K562 (cell line): ENCODE results near the gene ZNF276. TPM values are rescaled to one million over a fixed set of nuclear protein-coding genes. Genes with fewer than 3 reads are reported as not detected.
A peak's percentile ranks its signal among the peaks of the same experiment; 100 is the strongest.

ENCODE experiments used
- CREM ChIP-seq: IDR thresholded peaks from 2 replicates; pipeline ENCODE4 v1.6.1; 2014; ENCODE audit warnings: antibody characterized with exemption, low read depth
- FOXP1 ChIP-seq: sonication (generic); formaldehyde crosslinking; IDR thresholded peaks from 2 replicates; pipeline ENCODE4 v1.8.0; 2022; ENCODE audit warnings: mild to moderate bottlenecking, missing genetic modification reagents
- HDAC8 ChIP-seq: fragments of 450-650 bp; IDR thresholded peaks from 2 replicates; pipeline ENCODE4 v1.6.1; 2016; ENCODE audit warnings: mild to moderate bottlenecking, missing genetic modification characterization, moderate library complexity, missing compliant biosample characterization
- HDGF ChIP-seq: fragments of 450-650 bp; IDR thresholded peaks from 2 replicates; pipeline ENCODE4 v1.6.1; 2016
- IFI16 ChIP-seq: fragments of 250-450 bp; sonication (Bioruptor Pico); IDR thresholded peaks from 2 replicates; pipeline ENCODE4 v2.1.2; 2022; ENCODE audit warnings: mild to moderate bottlenecking, inconsistent platforms
- KLF13 ChIP-seq: fragments of 450-650 bp; IDR thresholded peaks from 2 replicates; pipeline ENCODE4 v1.6.1; 2016; ENCODE audit warnings: missing genetic modification characterization, low read depth, mild to moderate bottlenecking, missing compliant biosample characterization, moderate library complexity, borderline replicate concordance
- NCOR1 ChIP-seq: fragments of 450-650 bp; IDR thresholded peaks from 2 replicates; pipeline ENCODE4 v1.6.1; 2016; ENCODE audit warnings: mild to moderate bottlenecking, moderate library complexity
- PRDM10 ChIP-seq: fragments of 450-650 bp; IDR thresholded peaks from 2 replicates; pipeline ENCODE4 v1.6.1; 2018; ENCODE audit not compliant: partially characterized antibody
- SOX6 ChIP-seq: fragments of 450-650 bp; IDR thresholded peaks from 2 replicates; pipeline ENCODE4 v1.6.1; 2014; ENCODE audit warnings: mild to moderate bottlenecking
- TAF7 ChIP-seq: fragments of 450-650 bp; IDR thresholded peaks from 2 replicates; pipeline ENCODE4 v1.6.1; 2016; ENCODE audit warnings: missing genetic modification characterization, missing compliant biosample characterization
- TGIF2 ChIP-seq: sonication (generic); formaldehyde crosslinking; IDR thresholded peaks from 2 replicates; pipeline ENCODE4 v1.8.1; 2022; ENCODE audit warnings: mild to moderate bottlenecking, missing genetic modification reagents, moderate library complexity
- ZNF24 ChIP-seq: fragments of 450-650 bp; IDR thresholded peaks from 2 replicates; pipeline ENCODE4 v1.6.1; 2016
- polyA plus RNA-seq, 8 experiments: library from polyadenylated mRNA; depleted of rRNA in 4 of 8; stranded (reverse) in 5 of 8; unstranded in 3 of 8; fragments of >200 nt; fragmentation: Nextera tagmentation in 2 of 8; fragmentation: Illumina TruSeq in 1 of 8; extraction: Ambion mirVana in 2 of 8; extraction: Trizol in 1 of 8; gene quantifications; 2 replicates each; pipeline versions ENCODE4 v1.2.1 to v1.2.3, GENCODE V29; 2011 to 2014; ENCODE audit warnings: inconsistent platforms in 1 of 8, missing spikeins in 1 of 8
- total RNA-seq, 7 experiments: library from RNA; depleted of rRNA in 6 of 7; stranded (reverse); fragments of >200 nt in 6 of 7; fragmentation: Illumina TruSeq in 2 of 7; extraction: Trizol in 2 of 7; gene quantifications; 2 replicates each; pipeline versions ENCODE4 v1.2.1 to v1.2.3, GENCODE V29; 2011 to 2021; ENCODE audit warnings: low replicate concordance in 1 of 7
- TF ChIP-seq, protein P1 (sequence below): fragments of 450-650 bp; IDR thresholded peaks from 2 replicates; pipeline ENCODE4 v1.6.1; 2017; ENCODE audit warnings: antibody characterized with exemption, mild to moderate bottlenecking
- TF ChIP-seq, protein P2 (sequence below): sonication (generic); formaldehyde crosslinking; IDR thresholded peaks from 2 replicates; pipeline ENCODE4 v1.9.0; 2022; ENCODE audit warnings: mild to moderate bottlenecking, missing genetic modification reagents
- TF ChIP-seq, protein P3 (sequence below): fragments of 450-650 bp; conservative IDR thresholded peaks from 2 replicates; pipeline ENCODE4 v1.6.1; 2016; ENCODE audit warnings: missing genetic modification characterization, low read depth, mild to moderate bottlenecking, missing compliant biosample characterization, moderate library complexity
- TF ChIP-seq, protein P4 (sequence below), 2 experiments: IDR thresholded peaks; 2 replicates each; pipeline ENCODE4 v1.6.1; 2011; ENCODE audit warnings: borderline replicate concordance in 1 of 2, control low read depth in 1 of 2, low read depth in 1 of 2, low read length in 1 of 2, mild to moderate bottlenecking in 1 of 2, mixed read lengths in 1 of 2, moderate library complexity in 1 of 2; ENCODE audit not compliant: insufficient read depth in 1 of 2, insufficient read length in 1 of 2, poor library complexity in 1 of 2, severe bottlenecking in 1 of 2; ENCODE audit errors: extremely low read depth in 1 of 2

The ZNF276 gene
- total and polyA plus RNA-seq, 9 of the 15 experiments (the other 6 are each of a cell fraction or from before 2014, with no cell fraction given): 0.49 to 43.9 (median 15.8) TPM

- TF ChIP-seq NCOR1: no peak
- peak; percentile 72 for TF ChIP-seq ZNF24
- TF ChIP-seq PRDM10: no peak
- 0 out of 2 replicates have a peak, but pooled peaks have one; percentile 56 for TF ChIP-seq FOXP1 (CRISPR knock-in tag)
- TF ChIP-seq TGIF2 (CRISPR knock-in tag): no peak
- TF ChIP-seq, protein P1, sequence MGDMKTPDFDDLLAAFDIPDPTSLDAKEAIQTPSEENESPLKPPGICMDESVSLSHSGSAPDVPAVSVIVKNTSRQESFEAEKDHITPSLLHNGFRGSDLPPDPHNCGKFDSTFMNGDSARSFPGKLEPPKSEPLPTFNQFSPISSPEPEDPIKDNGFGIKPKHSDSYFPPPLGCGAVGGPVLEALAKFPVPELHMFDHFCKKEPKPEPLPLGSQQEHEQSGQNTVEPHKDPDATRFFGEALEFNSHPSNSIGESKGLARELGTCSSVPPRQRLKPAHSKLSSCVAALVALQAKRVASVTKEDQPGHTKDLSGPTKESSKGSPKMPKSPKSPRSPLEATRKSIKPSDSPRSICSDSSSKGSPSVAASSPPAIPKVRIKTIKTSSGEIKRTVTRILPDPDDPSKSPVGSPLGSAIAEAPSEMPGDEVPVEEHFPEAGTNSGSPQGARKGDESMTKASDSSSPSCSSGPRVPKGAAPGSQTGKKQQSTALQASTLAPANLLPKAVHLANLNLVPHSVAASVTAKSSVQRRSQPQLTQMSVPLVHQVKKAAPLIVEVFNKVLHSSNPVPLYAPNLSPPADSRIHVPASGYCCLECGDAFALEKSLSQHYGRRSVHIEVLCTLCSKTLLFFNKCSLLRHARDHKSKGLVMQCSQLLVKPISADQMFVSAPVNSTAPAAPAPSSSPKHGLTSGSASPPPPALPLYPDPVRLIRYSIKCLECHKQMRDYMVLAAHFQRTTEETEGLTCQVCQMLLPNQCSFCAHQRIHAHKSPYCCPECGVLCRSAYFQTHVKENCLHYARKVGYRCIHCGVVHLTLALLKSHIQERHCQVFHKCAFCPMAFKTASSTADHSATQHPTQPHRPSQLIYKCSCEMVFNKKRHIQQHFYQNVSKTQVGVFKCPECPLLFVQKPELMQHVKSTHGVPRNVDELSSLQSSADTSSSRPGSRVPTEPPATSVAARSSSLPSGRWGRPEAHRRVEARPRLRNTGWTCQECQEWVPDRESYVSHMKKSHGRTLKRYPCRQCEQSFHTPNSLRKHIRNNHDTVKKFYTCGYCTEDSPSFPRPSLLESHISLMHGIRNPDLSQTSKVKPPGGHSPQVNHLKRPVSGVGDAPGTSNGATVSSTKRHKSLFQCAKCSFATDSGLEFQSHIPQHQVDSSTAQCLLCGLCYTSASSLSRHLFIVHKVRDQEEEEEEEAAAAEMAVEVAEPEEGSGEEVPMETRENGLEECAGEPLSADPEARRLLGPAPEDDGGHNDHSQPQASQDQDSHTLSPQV: peak; percentile 62; the same call in 1 of the 2 replicates
- TF ChIP-seq CREM: peak; percentile 86
- TF ChIP-seq, protein P2, sequence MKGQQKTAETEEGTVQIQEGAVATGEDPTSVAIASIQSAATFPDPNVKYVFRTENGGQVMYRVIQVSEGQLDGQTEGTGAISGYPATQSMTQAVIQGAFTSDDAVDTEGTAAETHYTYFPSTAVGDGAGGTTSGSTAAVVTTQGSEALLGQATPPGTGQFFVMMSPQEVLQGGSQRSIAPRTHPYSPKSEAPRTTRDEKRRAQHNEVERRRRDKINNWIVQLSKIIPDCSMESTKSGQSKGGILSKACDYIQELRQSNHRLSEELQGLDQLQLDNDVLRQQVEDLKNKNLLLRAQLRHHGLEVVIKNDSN: no peak
- no peak for TF ChIP-seq IFI16
- TF ChIP-seq HDGF: no peak
- TF ChIP-seq, protein P3, sequence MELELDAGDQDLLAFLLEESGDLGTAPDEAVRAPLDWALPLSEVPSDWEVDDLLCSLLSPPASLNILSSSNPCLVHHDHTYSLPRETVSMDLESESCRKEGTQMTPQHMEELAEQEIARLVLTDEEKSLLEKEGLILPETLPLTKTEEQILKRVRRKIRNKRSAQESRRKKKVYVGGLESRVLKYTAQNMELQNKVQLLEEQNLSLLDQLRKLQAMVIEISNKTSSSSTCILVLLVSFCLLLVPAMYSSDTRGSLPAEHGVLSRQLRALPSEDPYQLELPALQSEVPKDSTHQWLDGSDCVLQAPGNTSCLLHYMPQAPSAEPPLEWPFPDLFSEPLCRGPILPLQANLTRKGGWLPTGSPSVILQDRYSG (tag): no peak
- peak; percentile 46; the same call in 1 of the 2 replicates for TF ChIP-seq SOX6
- TF ChIP-seq, protein P4, sequence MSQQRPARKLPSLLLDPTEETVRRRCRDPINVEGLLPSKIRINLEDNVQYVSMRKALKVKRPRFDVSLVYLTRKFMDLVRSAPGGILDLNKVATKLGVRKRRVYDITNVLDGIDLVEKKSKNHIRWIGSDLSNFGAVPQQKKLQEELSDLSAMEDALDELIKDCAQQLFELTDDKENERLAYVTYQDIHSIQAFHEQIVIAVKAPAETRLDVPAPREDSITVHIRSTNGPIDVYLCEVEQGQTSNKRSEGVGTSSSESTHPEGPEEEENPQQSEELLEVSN (IDR thresholded peaks at IDR 0.05; ENCODE audit: borderline replicate concordance in 1 of 2, extremely low read depth in 1 of 2, insufficient read depth in 1 of 2, insufficient read length in 1 of 2, low read depth in 1 of 2, low read length in 1 of 2, poor library complexity in 1 of 2, severe bottlenecking in 1 of 2): peak; percentile 63 to 92
- peak; percentile 82; the same call in 1 of the 2 replicates for TF ChIP-seq KLF13
- TF ChIP-seq TAF7 (tag): no peak
- no peak for TF ChIP-seq HDAC8 (tag)
Observed at GRCh38 chr16:89720813-89721545, at the start of gene ZNF276, which contains the start of gene VPS9D1 (continued).
